HEK293 (cell line): Measurements from ENCODE around the gene RPRD1B.

ENCODE experiments used
- CTCF ChIA-PET: fragments of 350-600 bp; formaldehyde crosslinking; extraction: SDS; loops from one replicate; lab custom pipeline; 2021; ENCODE audit warnings: antibody characterized with exemption; lab: Yijun Ruan, JAX
- POLR2A ChIA-PET: fragments of 300-600 bp; formaldehyde crosslinking; extraction: SDS; loops from one replicate; lab custom pipeline; 2020; ENCODE audit warnings: antibody characterized with exemption, inconsistent platforms; lab: Yijun Ruan, JAX
- H3K27ac ChIP-seq: fragments of 200-500 bp; sonication (Bioruptor generic); 2 replicates; pipeline ENCODE4 v1.5.1; 2014; ENCODE audit warnings: low read depth, low read length, control low read depth, inconsistent platforms; ENCODE audit errors: extremely low read depth
- H3K36me3 ChIP-seq, 2 experiments: fragments of 200-500 bp in 1 of 2; sonication (Bioruptor generic) in 1 of 2; 1 replicate in 1 of 2; 2 replicates in 1 of 2; pipeline ENCODE4 v1.5.1; 2014 to 2017; ENCODE audit warnings: inconsistent platforms in 2 of 2, low read length in 2 of 2; ENCODE audit not compliant: control insufficient read depth in 2 of 2, insufficient read depth in 1 of 2
- H3K4me1 ChIP-seq: fragments of 200-500 bp; sonication (Bioruptor generic); 2 replicates; pipeline ENCODE4 v1.5.1; 2014; ENCODE audit warnings: mild to moderate bottlenecking, low read length, inconsistent platforms; ENCODE audit not compliant: control insufficient read depth, insufficient read depth
- H3K4me3 ChIP-seq: 2 replicates; pipeline ENCODE4 v1.5.1; 2011; ENCODE audit warnings: low read depth, mild to moderate bottlenecking, control low read depth, low read length, moderate library complexity
- H3K9me3 ChIP-seq: fragments of 200-500 bp; sonication (Bioruptor generic); 2 replicates; pipeline ENCODE4 v1.5.1; 2014; ENCODE audit warnings: low read depth, low read length, inconsistent platforms; ENCODE audit not compliant: control insufficient read depth, insufficient read depth
- CTCF ChIP-seq: fragments of 450-650 bp; formaldehyde crosslinking; IDR thresholded peaks from 2 replicates; pipeline ENCODE4 v1.5.1; 2016; ENCODE audit warnings: missing biosample characterization, missing genetic modification characterization
- KLF16 ChIP-seq: fragments of 450-650 bp; formaldehyde crosslinking; IDR thresholded peaks from 2 replicates; pipeline ENCODE4 v1.5.1; 2017; ENCODE audit warnings: missing biosample characterization, missing genetic modification characterization
- OSR2 ChIP-seq: fragments of 450-650 bp; formaldehyde crosslinking; IDR thresholded peaks from 2 replicates; pipeline ENCODE4 v1.5.1; 2016; ENCODE audit warnings: missing biosample characterization, missing genetic modification characterization
- PATZ1 ChIP-seq: fragments of 450-650 bp; formaldehyde crosslinking; IDR thresholded peaks from 2 replicates; pipeline ENCODE4 v1.5.1; 2016; ENCODE audit warnings: missing biosample characterization, missing genetic modification characterization
- ZBTB1 ChIP-seq: fragments of 450-650 bp; formaldehyde crosslinking; IDR thresholded peaks from 2 replicates; pipeline ENCODE4 v1.5.1; 2016; ENCODE audit warnings: missing biosample characterization, missing genetic modification characterization
- ZBTB17 ChIP-seq: fragments of 450-650 bp; formaldehyde crosslinking; IDR thresholded peaks from 2 replicates; pipeline ENCODE4 v1.5.1; 2016; ENCODE audit warnings: missing biosample characterization, missing genetic modification characterization
- ZBTB49 ChIP-seq: fragments of 450-650 bp; formaldehyde crosslinking; IDR thresholded peaks from 2 replicates; pipeline ENCODE4 v1.5.1; 2016; ENCODE audit warnings: missing biosample characterization, missing genetic modification characterization, low read depth
- ZFP41 ChIP-seq: fragments of 450-650 bp; formaldehyde crosslinking; IDR thresholded peaks from 2 replicates; pipeline ENCODE4 v1.5.1; 2016; ENCODE audit warnings: missing biosample characterization, missing genetic modification characterization, borderline replicate concordance
- ZNF112 ChIP-seq: fragments of 450-650 bp; formaldehyde crosslinking; IDR thresholded peaks from 2 replicates; pipeline ENCODE4 v1.5.0; 2017; ENCODE audit warnings: missing biosample characterization, missing genetic modification characterization
- ZNF138 ChIP-seq: fragments of 450-650 bp; formaldehyde crosslinking; IDR thresholded peaks from 2 replicates; pipeline ENCODE4 v1.5.1; 2016; ENCODE audit warnings: missing biosample characterization, missing genetic modification characterization, borderline replicate concordance
- ZNF175 ChIP-seq: fragments of 450-650 bp; formaldehyde crosslinking; IDR thresholded peaks from 2 replicates; pipeline ENCODE4 v1.5.1; 2016; ENCODE audit warnings: missing biosample characterization, missing genetic modification characterization
- ZNF23 ChIP-seq: fragments of 450-650 bp; formaldehyde crosslinking; IDR thresholded peaks from 2 replicates; pipeline ENCODE4 v1.5.1; 2016; ENCODE audit warnings: missing biosample characterization, missing genetic modification characterization, borderline replicate concordance
- ZNF274 ChIP-seq, 2 experiments: fragments of 200-500 bp in 1 of 2; fragments of 450-650 bp in 1 of 2; sonication (Bioruptor generic) in 1 of 2; formaldehyde crosslinking in 1 of 2; IDR thresholded peaks; 2 replicates each; pipeline versions ENCODE4 v1.5.1 to v1.6.1; 2014 to 2016; ENCODE audit warnings: borderline replicate concordance in 1 of 2, inconsistent platforms in 1 of 2, low read length in 1 of 2, missing biosample characterization in 1 of 2, missing genetic modification characterization in 1 of 2
- ZNF302 ChIP-seq: fragments of 450-650 bp; formaldehyde crosslinking; IDR thresholded peaks from 2 replicates; pipeline ENCODE4 v1.5.1; 2016; ENCODE audit warnings: missing biosample characterization, missing genetic modification characterization, low read depth
- ZNF350 ChIP-seq: fragments of 450-650 bp; formaldehyde crosslinking; IDR thresholded peaks from 2 replicates; pipeline ENCODE4 v1.5.0; 2017; ENCODE audit warnings: missing biosample characterization, mild to moderate bottlenecking, missing genetic modification characterization
- ZNF354C ChIP-seq: fragments of 450-650 bp; formaldehyde crosslinking; IDR thresholded peaks from 2 replicates; pipeline ENCODE4 v1.5.1; 2016; ENCODE audit warnings: missing biosample characterization, missing genetic modification characterization, low read depth, borderline replicate concordance
- ZNF362 ChIP-seq: fragments of 450-650 bp; formaldehyde crosslinking; IDR thresholded peaks from 2 replicates; pipeline ENCODE4 v1.5.1; 2016; ENCODE audit warnings: missing biosample characterization, missing genetic modification characterization
- ZNF394 ChIP-seq: fragments of 450-650 bp; formaldehyde crosslinking; IDR thresholded peaks from 2 replicates; pipeline ENCODE4 v1.5.1; 2016; ENCODE audit warnings: missing biosample characterization, missing genetic modification characterization, mild to moderate bottlenecking, moderate library complexity, borderline replicate concordance
- ZNF416 ChIP-seq: fragments of 450-650 bp; formaldehyde crosslinking; IDR thresholded peaks from 2 replicates; pipeline ENCODE4 v1.5.1; 2016; ENCODE audit warnings: missing biosample characterization, missing genetic modification characterization
- ZNF48 ChIP-seq: fragments of 450-650 bp; formaldehyde crosslinking; IDR thresholded peaks from 2 replicates; pipeline ENCODE4 v1.5.1; 2016; ENCODE audit warnings: missing biosample characterization, missing genetic modification characterization
- ZNF521 ChIP-seq: fragments of 450-650 bp; formaldehyde crosslinking; IDR thresholded peaks from 2 replicates; pipeline ENCODE4 v1.5.1; 2017; ENCODE audit warnings: missing biosample characterization, mild to moderate bottlenecking, missing genetic modification characterization
- ZNF549 ChIP-seq: fragments of 450-650 bp; IDR thresholded peaks from 2 replicates; pipeline ENCODE4 v1.5.1; 2018; ENCODE audit warnings: missing biosample characterization, missing genetic modification characterization, mild to moderate bottlenecking, inconsistent platforms, moderate library complexity
- ZNF585B ChIP-seq: fragments of 450-650 bp; formaldehyde crosslinking; IDR thresholded peaks from 2 replicates; pipeline ENCODE4 v1.5.1; 2016; ENCODE audit warnings: missing biosample characterization, missing genetic modification characterization
- ZNF626 ChIP-seq: fragments of 450-650 bp; sonication (Bioruptor Pico); formaldehyde crosslinking; IDR thresholded peaks from 2 replicates; pipeline ENCODE4 v1.5.1; 2018; ENCODE audit warnings: missing biosample characterization, missing genetic modification characterization, inconsistent platforms

The RPRD1B gene

GRCh38 chr20:38063911-38064530 lies 30.5 kb downstream of the RPRD1B start (continued):
- TF ChIP-seq ZNF521 (tag by site-specific recombination) (no peak), ZNF549 (tag by site-specific recombination) (no peak)

GRCh38 chr20:38065764-38066375 lies 32.3 kb downstream of the RPRD1B start:
- CTCF ChIA-PET, result interaction anchor here (1.5 to 6.6 kb wide), 3 partner anchors 8 to 501 kb away, joined by 3 to 50 read pairs (median 5); no protein-coding TSS in a partner anchor
- POLR2A ChIA-PET, result no interaction called here
- TF ChIP-seq ZNF112 (no peak), ZNF350 (no peak), CTCF (tag by site-specific recombination) (no peak), ZFP41 (tag by site-specific recombination) (no peak), ZNF274 (IDR thresholded peaks at IDR 0.05; ENCODE audit: low read length) (no peak), ZNF274 (tag by site-specific recombination; IDR thresholded peaks at IDR 0.05; ENCODE audit: borderline replicate concordance) (no peak), ZBTB17 (tag by site-specific recombination) (no peak), OSR2 (tag by site-specific recombination) (no peak), ZNF175 (tag by site-specific recombination) (no peak), ZBTB1 (tag by site-specific recombination) (no peak)
- Histone ChIP-seq H3K4me3 (no peak overlapping the region), H3K36me3 (peaks cover 39 to 99% of the 10 kb centered on the region in 2 experiments), H3K9me3 (no peaks in the 10 kb centered on the region), H3K27ac (no peak overlapping the region), H3K4me1 (no peaks in the 10 kb centered on the region)

- peaks cover 45 to 99% of the 10 kb centered on the region in 2 experiments for H3K36me3 ChIP-seq
- ChIA-PET CTCF (interaction anchor here (0.9 to 6.6 kb wide), 2 partner anchors 99 to 156 kb away, joined by 6 to 50 read pairs; no protein-coding TSS in a partner anchor), POLR2A (interaction anchor here (0.6 kb wide), 1 partner anchor 37 kb away, joined by 3 read pairs; no protein-coding TSS in a partner anchor)
- no peaks in the 10 kb centered on the region for H3K4me1 ChIP-seq
- no peaks in the 10 kb centered on the region for H3K9me3 ChIP-seq
- no peak overlapping the region for H3K4me3 ChIP-seq
- H3K27ac ChIP-seq, result no peak overlapping the region
- TF ChIP-seq ZNF138 (tag by site-specific recombination) (no peak), ZNF394 (tag by site-specific recombination) (no peak), KLF16 (no peak), PATZ1 (tag by site-specific recombination) (no peak), ZNF354C (no peak), ZNF23 (tag by site-specific recombination) (no peak), ZBTB49 (tag by site-specific recombination) (no peak), ZNF416 (tag by site-specific recombination) (no peak), ZNF626 (tag by site-specific recombination) (no peak), ZNF48 (tag by site-specific recombination) (no peak), ZBTB17 (tag by site-specific recombination) (no peak), ZNF302 (tag by site-specific recombination) (no peak), ZNF585B (tag by site-specific recombination) (no peak), ZNF362 (tag by site-specific recombination) (no peak)
These were observed 33.6 kb downstream of the RPRD1B start for GRCh38 chr20:38066969-38067716.
